ENCODE measurements around the gene GRAMD2B. TPM values are rescaled to one million over a fixed set of nuclear protein-coding genes. Genes with fewer than 3 reads are reported as not detected.

Gene GRAMD2B
- total and polyA plus RNA-seq, 4 experiments from 2014 or later = 4.0 to 6.1 (median 5.1) TPM

GRCh38 chr5:126455728-126456127 is 32.5 kb downstream of the GRAMD2B start:
- no peaks in the 10 kb centered on the region for H3K36me3 ChIP-seq (ENCODE audit: insufficient read depth, low read length)
- peaks cover 1 to 17% of the 10 kb centered on the region in 2 donors for H3K36me3 Mint-ChIP-seq
- ChIA-PET POLR2A (ENCODE audit: partially characterized antibody) (interaction anchor here (1.0 kb wide), 1 partner anchor 8 kb away, joined by 3 read pairs; no protein-coding TSS in a partner anchor), CTCF (ENCODE audit: partially characterized antibody) (no interaction called here)
- no peaks in the 10 kb centered on the region for H3K27me3 ChIP-seq (ENCODE audit: insufficient read depth, low read length)
- H3K9me3 Mint-ChIP-seq = no peaks in the 10 kb centered on the region
- peak overlapping the region in 1 of 7 donors; percentile 48 for H3K27ac Mint-ChIP-seq
- peaks cover 21% of the 10 kb centered on the region for H3K4me1 ChIP-seq (ENCODE audit: insufficient read depth, low read length)
- H3K9me3 ChIP-seq (ENCODE audit: control insufficient read depth in 1 of 2, low read length in 2 of 2) = no peaks in the 10 kb centered on the region
- H3K4me3 ChIP-seq (ENCODE audit: low read length in 2 of 2) = no peak overlapping the region
- no peak overlapping the region for H3K4me3 Mint-ChIP-seq
- no peaks in the 10 kb centered on the region for H3K27me3 Mint-ChIP-seq
- H3K4me1 Mint-ChIP-seq = peaks cover 19 to 33% (median 25%) of the 10 kb centered on the region in 4 donors
- H3K27ac ChIP-seq (ENCODE audit: low read depth, low read length) = no peak overlapping the region
- intact Hi-C loops (cut with micrococcal nuclease) = no loop called here
- DNase-seq = no peak

- no peak overlapping the region for H3K27ac ChIP-seq (ENCODE audit: low read depth, low read length)
- H3K4me3 ChIP-seq (ENCODE audit: low read length in 2 of 2) = no peak overlapping the region
- no peaks in the 10 kb centered on the region for H3K36me3 ChIP-seq (ENCODE audit: insufficient read depth, low read length)
- intact Hi-C loops (cut with micrococcal nuclease) = no loop called here
- DNase-seq = no peak
- peaks cover 1 to 17% of the 10 kb centered on the region in 2 donors for H3K36me3 Mint-ChIP-seq
- no peaks in the 10 kb centered on the region for H3K27me3 ChIP-seq (ENCODE audit: insufficient read depth, low read length)
- peaks cover 15% of the 10 kb centered on the region for H3K4me1 ChIP-seq (ENCODE audit: insufficient read depth, low read length)
- peak overlapping the region in 2 of 7 donors; percentile 30 to 71 for H3K27ac Mint-ChIP-seq
- H3K9me3 ChIP-seq (ENCODE audit: control insufficient read depth in 1 of 2, low read length in 2 of 2) = no peaks in the 10 kb centered on the region
- H3K4me3 Mint-ChIP-seq = no peak overlapping the region
- no peaks in the 10 kb centered on the region for H3K9me3 Mint-ChIP-seq
- H3K4me1 Mint-ChIP-seq = peaks cover 14 to 28% (median 21%) of the 10 kb centered on the region in 4 donors
- CTCF ChIA-PET (ENCODE audit: partially characterized antibody) = no interaction called here
- no peaks in the 10 kb centered on the region for H3K27me3 Mint-ChIP-seq
- POLR2A ChIA-PET (ENCODE audit: partially characterized antibody) = no interaction called here
Measured at GRCh38 chr5:126456217-126456820, 33.1 kb downstream of the GRAMD2B start.

DNA sequence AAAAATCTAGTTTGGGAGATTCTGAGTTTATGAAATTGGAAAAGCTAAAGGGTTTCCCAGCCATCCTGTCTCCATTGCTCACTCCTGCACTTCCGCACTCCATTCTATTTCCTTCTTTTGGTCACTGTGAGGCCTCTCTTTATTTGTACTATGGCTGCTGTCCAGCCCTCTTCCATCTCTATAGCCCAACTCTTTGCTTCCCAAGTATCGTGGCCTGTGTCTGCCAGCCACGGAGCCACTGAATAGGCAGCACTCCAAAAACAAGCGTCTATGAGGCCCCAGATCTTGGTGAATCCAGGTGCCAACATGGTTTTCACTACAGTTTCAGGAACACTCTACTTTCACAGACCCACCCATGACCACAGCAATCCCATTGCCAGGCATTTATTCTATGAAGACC is 37.2 kb downstream of the GRAMD2B start:
- H3K4me3 Mint-ChIP-seq = no peak overlapping the region
- no peaks in the 10 kb centered on the region for H3K9me3 Mint-ChIP-seq
- peaks cover 1 to 7% of the 10 kb centered on the region in 2 donors for H3K36me3 Mint-ChIP-seq
- DNase-seq = no peak
- no peaks in the 10 kb centered on the region for H3K27me3 ChIP-seq (ENCODE audit: insufficient read depth, low read length)
- H3K27ac Mint-ChIP-seq = peak overlapping the region in 2 of 7 donors; percentile 39 to 45
- H3K36me3 ChIP-seq (ENCODE audit: insufficient read depth, low read length) = no peaks in the 10 kb centered on the region
- H3K4me1 ChIP-seq (ENCODE audit: insufficient read depth, low read length) = peaks cover 5% of the 10 kb centered on the region
- intact Hi-C loops (cut with micrococcal nuclease) = no loop called here
- no peaks in the 10 kb centered on the region for H3K27me3 Mint-ChIP-seq
- H3K9me3 ChIP-seq (ENCODE audit: control insufficient read depth in 1 of 2, low read length in 2 of 2) = no peaks in the 10 kb centered on the region
- peaks cover 6 to 27% (median 18%) of the 10 kb centered on the region in 4 donors for H3K4me1 Mint-ChIP-seq
- ChIA-PET CTCF (ENCODE audit: partially characterized antibody) (interaction anchor here (1.5 kb wide), 1 partner anchor 22 kb away, joined by 3 read pairs; no protein-coding TSS in a partner anchor), POLR2A (ENCODE audit: partially characterized antibody) (no interaction called here)
- H3K27ac ChIP-seq (ENCODE audit: low read depth, low read length) = no peak overlapping the region
- no peak overlapping the region for H3K4me3 ChIP-seq (ENCODE audit: low read length in 2 of 2)

GRCh38 chr5:126460977-126461376 is 37.8 kb downstream of the GRAMD2B start:
- no peaks in the 10 kb centered on the region for H3K27me3 ChIP-seq (ENCODE audit: insufficient read depth, low read length)
- Mint-ChIP-seq H3K4me3 (no peak overlapping the region), H3K36me3 (peaks cover 1 to 8% of the 10 kb centered on the region in 2 donors), H3K27ac (peak overlapping the region in 3 of 7 donors; percentile 0 to 42 (median 23)), H3K27me3 (no peaks in the 10 kb centered on the region), H3K9me3 (no peaks in the 10 kb centered on the region), H3K4me1 (peaks cover 6 to 27% (median 18%) of the 10 kb centered on the region in 4 donors)
- peaks cover 5% of the 10 kb centered on the region for H3K4me1 ChIP-seq (ENCODE audit: insufficient read depth, low read length)
- no peak overlapping the region for H3K4me3 ChIP-seq (ENCODE audit: low read length in 2 of 2)
- intact Hi-C loops (cut with micrococcal nuclease) = no loop called here
- ChIA-PET CTCF (ENCODE audit: partially characterized antibody) (interaction anchor here (1.5 kb wide), 1 partner anchor 21 kb away, joined by 3 read pairs; no protein-coding TSS in a partner anchor), POLR2A (ENCODE audit: partially characterized antibody) (no interaction called here)
- DNase-seq = no peak
- no peaks in the 10 kb centered on the region for H3K9me3 ChIP-seq (ENCODE audit: control insufficient read depth in 1 of 2, low read length in 2 of 2)
- no peaks in the 10 kb centered on the region for H3K36me3 ChIP-seq (ENCODE audit: insufficient read depth, low read length)
- no peak overlapping the region for H3K27ac ChIP-seq (ENCODE audit: low read depth, low read length)

GRCh38 chr5:126461838-126462237 is 38.6 kb downstream of the GRAMD2B start:
- intact Hi-C loops (cut with micrococcal nuclease) = no loop called here
- CTCF ChIA-PET (ENCODE audit: partially characterized antibody) = interaction anchor here (0.9 to 1.5 kb wide), 3 partner anchors 12 to 38 kb away, joined by 3 read pairs; no protein-coding TSS in a partner anchor
- H3K27ac Mint-ChIP-seq = peak overlapping the region in 1 of 7 donors; percentile 15

DNA sequence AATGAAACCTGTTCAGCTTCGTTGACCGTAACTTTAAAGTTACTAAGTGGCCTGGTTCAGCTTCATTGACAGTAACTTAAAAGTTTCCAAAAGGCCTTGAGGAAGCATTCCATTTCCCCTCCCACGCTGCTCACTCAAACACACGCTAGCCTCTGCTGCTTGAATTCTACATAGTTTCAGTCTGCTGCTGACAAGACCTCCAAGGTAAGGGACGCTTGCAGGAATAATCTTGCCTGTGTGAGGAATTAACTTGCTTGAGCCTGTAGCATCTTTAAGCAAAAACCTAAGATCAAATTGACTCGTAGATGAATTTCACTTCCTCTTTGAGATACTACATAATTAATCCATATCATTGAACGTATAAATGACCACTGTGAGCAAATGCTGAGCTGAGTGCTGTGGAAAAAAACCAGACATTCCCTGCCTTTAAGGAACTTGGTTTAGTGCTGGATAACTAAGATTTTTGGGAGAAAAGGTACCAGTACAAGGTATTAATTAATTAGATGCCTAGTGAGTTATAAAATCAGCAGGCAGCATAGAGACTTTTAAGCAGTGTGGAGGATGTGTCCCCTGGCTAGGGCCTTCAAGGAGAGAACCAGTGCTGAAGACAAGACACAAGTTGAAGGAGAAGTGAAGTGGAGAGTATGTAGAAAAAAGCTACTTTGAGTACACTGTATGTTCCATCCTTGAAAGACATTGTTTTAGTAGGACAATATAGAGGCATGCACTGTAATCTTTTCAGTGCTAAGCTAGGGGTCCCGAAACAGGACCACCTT is 39.2 kb downstream of the GRAMD2B start:
- no peak for DNase-seq
- intact Hi-C loops (cut with micrococcal nuclease) = no loop called here
- CTCF ChIA-PET (ENCODE audit: partially characterized antibody) = interaction anchor here (0.9 to 1.5 kb wide), 3 partner anchors 12 to 37 kb away, joined by 3 read pairs; no protein-coding TSS in a partner anchor
- H3K27ac ChIP-seq (ENCODE audit: low read depth, low read length) = no peak overlapping the region
- no peaks in the 10 kb centered on the region for H3K4me1 ChIP-seq (ENCODE audit: insufficient read depth, low read length)
- no peaks in the 10 kb centered on the region for H3K9me3 Mint-ChIP-seq
- H3K9me3 ChIP-seq (ENCODE audit: control insufficient read depth in 1 of 2, low read length in 2 of 2) = no peaks in the 10 kb centered on the region
- no peaks in the 10 kb centered on the region for H3K27me3 ChIP-seq (ENCODE audit: insufficient read depth, low read length)
- no peaks in the 10 kb centered on the region for H3K27me3 Mint-ChIP-seq
- POLR2A ChIA-PET (ENCODE audit: partially characterized antibody) = no interaction called here
- H3K36me3 ChIP-seq (ENCODE audit: insufficient read depth, low read length) = no peaks in the 10 kb centered on the region
- H3K36me3 Mint-ChIP-seq = peaks cover 3 to 16% of the 10 kb centered on the region in 2 donors
- peaks cover 0 to 19% (median 15%) of the 10 kb centered on the region in 4 donors for H3K4me1 Mint-ChIP-seq
- H3K27ac Mint-ChIP-seq = peak overlapping the region in 6 of 7 donors; percentile 13 to 88 (median 52)
- H3K4me3 ChIP-seq (ENCODE audit: low read length in 2 of 2) = no peak overlapping the region
- peak overlapping the region in 6 of 8 donors; percentile 7 to 52 (median 33) for H3K4me3 Mint-ChIP-seq

More at GRCh38 chr5:126461838-126462237, 38.6 kb downstream of the GRAMD2B start:
- no peak for DNase-seq
- H3K27me3 ChIP-seq (ENCODE audit: insufficient read depth, low read length) = no peaks in the 10 kb centered on the region
- H3K9me3 ChIP-seq (ENCODE audit: control insufficient read depth in 1 of 2, low read length in 2 of 2) = no peaks in the 10 kb centered on the region
- H3K4me1 ChIP-seq (ENCODE audit: insufficient read depth, low read length) = no peaks in the 10 kb centered on the region
- Mint-ChIP-seq H3K4me3 (no peak overlapping the region), H3K9me3 (no peaks in the 10 kb centered on the region), H3K4me1 (peaks cover 0 to 19% (median 15%) of the 10 kb centered on the region in 4 donors), H3K27me3 (no peaks in the 10 kb centered on the region), H3K36me3 (peaks cover 1 to 16% of the 10 kb centered on the region in 2 donors)
- no peak overlapping the region for H3K27ac ChIP-seq (ENCODE audit: low read depth, low read length)
- POLR2A ChIA-PET (ENCODE audit: partially characterized antibody) = no interaction called here
- H3K4me3 ChIP-seq (ENCODE audit: low read length in 2 of 2) = no peak overlapping the region
- no peaks in the 10 kb centered on the region for H3K36me3 ChIP-seq (ENCODE audit: insufficient read depth, low read length)

GRCh38 chr5:126464016-126464415 is 40.8 kb downstream of the GRAMD2B start:
- no peaks in the 10 kb centered on the region for H3K4me1 ChIP-seq (ENCODE audit: insufficient read depth, low read length)
- no peak overlapping the region for H3K4me3 Mint-ChIP-seq
- intact Hi-C loops (cut with micrococcal nuclease) = no loop called here
- no peaks in the 10 kb centered on the region for H3K27me3 ChIP-seq (ENCODE audit: insufficient read depth, low read length)
- no peaks in the 10 kb centered on the region for H3K9me3 ChIP-seq (ENCODE audit: control insufficient read depth in 1 of 2, low read length in 2 of 2)
- H3K4me3 ChIP-seq (ENCODE audit: low read length in 2 of 2) = no peak overlapping the region
- H3K36me3 ChIP-seq (ENCODE audit: insufficient read depth, low read length) = no peaks in the 10 kb centered on the region
- ChIA-PET CTCF (ENCODE audit: partially characterized antibody) (interaction anchor here (0.9 kb wide), 1 partner anchor 14 kb away, joined by 3 read pairs; no protein-coding TSS in a partner anchor), POLR2A (ENCODE audit: partially characterized antibody) (interaction anchor here (1.1 kb wide), 1 partner anchor 9 kb away, joined by 3 read pairs; no protein-coding TSS in a partner anchor)
- H3K27ac ChIP-seq (ENCODE audit: low read depth, low read length) = no peak overlapping the region
- peaks cover 3 to 12% of the 10 kb centered on the region in 2 donors for H3K36me3 Mint-ChIP-seq
- no peaks in the 10 kb centered on the region for H3K27me3 Mint-ChIP-seq
- peaks cover 0 to 19% (median 15%) of the 10 kb centered on the region in 4 donors for H3K4me1 Mint-ChIP-seq
- H3K9me3 Mint-ChIP-seq = no peaks in the 10 kb centered on the region
- DNase-seq = peak in 1 of 5 donors; percentile 2
- peak overlapping the region in 2 of 7 donors; percentile 38 to 51 for H3K27ac Mint-ChIP-seq
